ENCODE measurements around the gene DCAF5. TPM values are rescaled to one million over a fixed set of nuclear protein-coding genes. Genes with fewer than 3 reads are reported as not detected.
A peak's percentile ranks its signal among the peaks of the same experiment; 100 is the strongest.

Gene DCAF5
- total RNA-seq, 1 donor from 2014 or later: 31.9 TPM

DNA sequence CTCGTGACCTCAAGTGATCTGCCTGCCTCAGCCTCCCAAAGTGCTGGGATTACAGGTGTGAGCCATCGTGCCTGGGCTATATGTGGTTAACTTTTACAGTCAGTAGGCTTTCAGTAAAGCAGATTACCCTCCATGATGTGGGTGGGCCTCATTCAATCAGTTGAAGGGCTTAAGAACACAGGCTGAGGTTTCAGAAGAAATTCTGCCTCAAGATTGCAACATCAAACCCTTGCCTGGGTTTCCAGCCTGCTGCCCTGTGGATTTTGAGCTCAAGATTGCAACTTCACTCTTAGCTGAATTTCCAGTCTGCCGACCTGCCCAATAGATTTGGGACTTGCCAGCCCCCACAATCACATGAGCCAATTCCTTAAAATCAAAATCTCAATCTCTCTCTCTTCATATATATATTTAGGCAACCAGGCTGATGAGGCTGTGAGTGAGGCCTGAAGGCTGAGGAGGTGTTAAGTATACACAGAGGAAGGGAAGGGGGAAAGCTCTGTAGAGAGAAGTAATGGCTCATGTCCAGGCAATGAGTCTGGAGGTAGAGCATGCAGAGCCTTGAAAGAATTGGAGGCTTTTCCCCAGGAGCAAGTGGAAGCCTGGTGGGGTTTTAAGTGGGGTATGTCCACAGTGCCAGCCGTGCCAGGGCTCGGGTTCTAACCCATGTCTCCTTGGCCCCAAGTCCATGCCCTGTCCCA, 140.5 kb downstream of the DCAF5 start:
- DNase-seq (ENCODE audit: low spot score): no peak
- no peak for ATAC-seq

DNA sequence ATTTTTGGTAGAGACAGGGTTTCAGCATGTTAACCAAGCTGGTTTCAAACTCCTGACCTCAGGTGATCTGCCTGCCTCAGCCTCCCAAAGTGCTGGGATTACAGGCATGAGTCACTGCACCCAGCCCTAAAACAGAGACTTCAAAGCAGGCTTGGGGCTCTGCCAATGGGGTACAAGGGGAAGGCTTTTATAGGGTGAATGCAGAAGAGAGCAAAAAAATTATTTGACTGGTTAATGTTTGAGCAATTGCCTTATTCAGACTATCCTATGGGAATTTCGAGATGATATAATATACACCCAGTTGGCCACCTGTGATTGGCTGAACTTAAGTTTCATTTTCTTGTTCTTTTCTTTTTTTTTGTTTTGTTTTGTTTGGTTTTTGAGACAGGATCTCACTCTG, 142.3 kb downstream of the DCAF5 start:
- DNase-seq (ENCODE audit: low spot score) (no peak), ATAC-seq (no peak)

DNA sequence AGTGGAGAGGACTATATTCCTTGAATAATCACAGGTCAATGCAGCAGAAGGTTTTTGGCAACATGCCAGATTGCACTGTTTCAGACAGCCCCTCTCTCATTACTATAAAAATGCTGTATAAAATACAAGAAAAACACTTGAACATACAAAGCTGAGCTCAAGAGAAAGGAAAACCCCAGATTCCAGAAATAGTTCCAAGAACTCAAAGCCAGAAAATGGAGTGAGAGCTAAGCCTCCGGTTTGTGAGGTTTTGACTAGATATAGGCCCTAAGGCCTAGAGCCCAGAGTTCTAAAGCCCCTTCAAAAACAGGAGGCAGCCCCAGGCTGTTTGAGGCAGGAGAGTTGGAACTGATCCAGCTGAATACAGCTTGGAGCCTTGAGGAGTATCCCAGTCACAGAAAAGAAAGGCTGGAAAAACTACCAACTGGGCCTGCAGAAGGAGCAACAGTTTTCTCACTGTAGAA, 144.5 kb downstream of the DCAF5 start:
- ATAC-seq (no peak), DNase-seq (ENCODE audit: low spot score) (no peak)

DNA sequence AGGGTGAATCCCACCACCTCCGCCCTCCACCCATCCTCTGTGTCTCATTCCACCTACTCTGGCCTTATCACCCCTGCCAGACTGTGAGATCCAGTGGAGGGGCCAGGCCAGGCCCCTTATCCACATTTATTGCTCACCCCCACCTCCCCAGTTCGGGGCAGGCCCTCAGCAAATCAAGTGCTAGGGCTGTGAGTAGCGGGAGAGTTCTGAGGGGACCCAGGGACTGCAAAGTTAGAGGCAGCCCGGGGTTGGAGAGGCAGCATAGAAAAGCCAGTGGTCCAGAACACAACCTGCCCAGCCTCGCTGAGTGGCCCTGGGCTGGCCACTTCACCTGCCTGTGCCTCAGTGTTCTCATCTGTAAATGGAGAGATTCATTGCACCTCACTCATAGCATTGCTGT, 146.6 kb downstream of the DCAF5 start:
- DNase-seq (ENCODE audit: low spot score): no peak
- ATAC-seq: no peak

DNA sequence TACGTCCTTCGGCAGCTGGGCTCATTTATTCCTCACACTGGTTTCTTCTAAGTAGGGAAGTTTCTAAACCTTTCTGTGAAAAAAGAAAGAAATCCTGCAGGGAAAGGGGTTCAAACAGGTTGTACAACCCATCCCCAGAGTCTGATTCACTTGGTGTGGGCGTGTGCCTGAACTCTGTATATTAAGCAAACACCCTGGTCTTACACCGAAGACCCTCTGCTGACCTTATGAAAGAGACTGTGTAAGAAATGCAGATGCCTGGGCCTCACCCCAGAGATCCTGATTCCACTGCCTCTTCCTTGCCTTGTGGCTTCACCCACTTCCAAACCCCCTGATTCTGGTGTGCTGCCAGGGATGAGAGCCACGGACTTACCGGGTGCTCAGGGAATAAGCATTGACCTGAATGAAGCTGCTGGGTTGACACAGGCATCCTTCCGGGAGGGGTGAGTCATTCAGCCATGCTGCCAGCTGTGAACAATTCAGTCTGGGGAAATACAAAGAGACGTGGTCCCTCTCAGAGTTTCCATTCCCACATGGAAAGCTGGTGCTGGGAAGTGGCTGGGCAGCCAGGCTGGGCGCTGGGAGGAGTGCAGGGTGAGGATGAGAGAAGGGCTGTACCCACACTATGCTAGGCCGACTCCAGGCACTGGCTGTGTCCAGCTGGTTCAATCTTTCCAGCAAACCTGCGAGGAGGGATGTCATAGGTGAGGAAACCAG, 147.3 kb downstream of the DCAF5 start:
- no peak for DNase-seq (ENCODE audit: low spot score)
- no peak for ATAC-seq

DNA sequence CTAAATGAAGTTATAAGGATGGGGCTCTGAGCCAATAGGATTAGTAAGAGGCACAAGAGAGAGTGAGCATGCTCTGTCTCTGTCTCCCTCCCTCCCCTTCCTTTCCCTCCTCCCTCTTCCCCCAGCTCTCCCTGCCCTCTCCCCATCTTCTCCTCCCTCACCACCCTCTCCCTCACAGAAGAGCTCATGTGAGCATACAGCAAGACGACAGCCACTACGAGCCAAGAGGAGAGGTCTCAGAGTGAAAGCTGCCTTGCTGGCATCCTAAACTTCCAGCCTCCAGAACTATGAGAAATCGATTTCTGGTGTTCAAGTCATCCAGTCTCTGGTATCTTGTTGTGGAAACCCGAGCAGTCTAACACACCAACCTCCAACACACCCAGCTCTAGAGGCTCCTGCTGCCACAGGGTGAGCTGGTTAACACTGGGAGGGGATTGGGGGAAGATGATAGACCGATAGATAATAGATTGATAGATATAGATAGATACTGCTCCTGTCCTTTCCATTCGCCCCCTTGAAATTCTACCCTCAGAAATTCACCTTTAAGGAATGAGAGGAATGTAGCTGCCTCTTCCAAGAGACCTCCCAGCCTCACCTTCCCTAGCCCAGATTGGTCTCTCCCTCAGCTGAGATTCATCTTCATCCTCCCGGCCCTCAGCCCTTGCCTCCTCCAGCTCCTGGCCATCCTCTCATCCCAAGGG, 148.0 kb downstream of the DCAF5 start:
- ATAC-seq (no peak), DNase-seq (ENCODE audit: low spot score) (no peak)

DNA sequence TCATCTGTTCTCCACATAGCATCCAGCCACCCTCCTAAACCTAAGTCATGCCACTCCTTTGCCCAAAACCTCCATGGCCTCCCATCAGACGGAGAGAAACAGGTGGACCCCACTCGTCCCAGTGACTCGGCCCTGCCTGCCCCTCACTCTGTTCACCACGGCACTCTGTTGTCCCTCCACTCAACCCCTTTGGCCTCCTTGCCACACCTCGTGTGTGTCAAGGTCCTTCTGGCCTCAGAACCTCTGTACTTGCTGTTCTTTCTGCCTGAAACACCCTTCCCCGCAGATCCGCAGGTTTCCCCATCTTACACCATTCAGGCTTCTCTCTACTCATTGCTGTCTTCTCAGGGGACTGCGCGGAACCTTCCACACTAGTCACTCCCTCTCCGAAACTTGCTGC, 149.3 kb downstream of the DCAF5 start:
- ATAC-seq: no peak

DNA sequence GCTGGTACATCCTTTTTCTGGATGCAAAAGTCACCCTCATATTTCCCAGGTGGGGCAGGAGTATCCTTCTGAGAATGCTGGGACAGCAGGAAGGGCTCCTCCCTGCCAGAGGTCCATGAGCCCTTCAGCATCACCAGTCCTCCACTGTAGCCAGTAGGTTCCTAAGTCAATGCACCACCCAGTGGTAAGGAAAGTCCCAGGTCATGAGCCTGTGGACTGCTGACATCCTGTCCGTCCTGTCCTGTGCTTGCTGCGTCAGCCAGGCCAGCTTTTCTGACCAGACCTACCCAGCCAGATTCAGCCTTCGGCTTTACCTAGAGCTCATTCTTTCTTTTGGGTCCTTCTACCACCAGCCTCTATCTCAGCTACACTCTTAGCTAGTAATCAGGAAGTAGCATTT, 150.8 kb downstream of the DCAF5 start:
- DNase-seq (ENCODE audit: low spot score): peak; percentile 69
- ATAC-seq: peak; percentile 99

More for the DNA sequence above, 149.3 kb downstream of the DCAF5 start:
- no peak for DNase-seq (ENCODE audit: low spot score)

DNA sequence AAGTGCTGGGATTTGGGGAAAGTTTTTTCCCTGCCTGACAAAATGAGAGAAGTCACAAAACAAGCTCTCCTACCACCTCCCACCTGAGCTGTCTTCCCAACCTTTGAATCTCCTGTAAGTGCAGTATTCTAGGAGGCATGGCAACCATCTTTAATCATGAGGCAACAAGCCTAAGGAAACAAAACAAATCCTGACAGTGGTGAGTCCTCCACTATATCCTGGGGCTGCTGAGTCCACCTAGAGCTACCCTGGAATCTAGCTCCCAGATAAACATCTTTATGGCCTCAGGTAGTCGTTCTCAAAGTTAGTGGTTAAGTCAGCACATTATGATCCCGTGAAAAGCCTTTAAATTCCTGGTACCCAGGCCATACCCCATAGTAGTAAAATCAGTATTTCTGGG, 151.5 kb downstream of the DCAF5 start:
- no peak for ATAC-seq
- no peak for DNase-seq (ENCODE audit: low spot score)

Other genes with a start within 250 kb of the DCAF5 start
- gene ACTN1, start 173.8 kb downstream of the DCAF5 start, total RNA-seq: 60.1 TPM
- 8.2 TPM for gene EXD2, start 38.4 kb upstream of the DCAF5 start, total RNA-seq
- 1.1 TPM for gene GALNT16, start 107.0 kb upstream of the DCAF5 start, total RNA-seq
- 53.2 TPM for gene ERH, start 245.2 kb upstream of the DCAF5 start, total RNA-seq
- 55.2 TPM for gene SLC39A9, start 245.6 kb upstream of the DCAF5 start, total RNA-seq

All from left lobe of liver (tissue), 2 donors.